Mucosa of descending colon (tissue), 3 donors: ENCODE measurements around the gene PAX9. TPM values are rescaled to one million over a fixed set of nuclear protein-coding genes. Genes with fewer than 3 reads are reported as not detected.

Source experiments
- ATAC-seq: fragments of 200-7000 bp; cut with Tn5 transposase; one replicate; pipeline ENCODE4 v1.9.1; 2020; ENCODE audit warnings: mild to moderate bottlenecking, moderate library complexity
- DNase-seq, 3 donors: peaks; one replicate each; pipeline ENCODE4 v3.0.0-alpha.2; 2020
- H3K36me3 ChIP-seq: fragments of 200-600 bp; one replicate; pipeline ENCODE4 v1.8.0; 2021; ENCODE audit warnings: low read depth, mild to moderate bottlenecking
- H3K4me1 ChIP-seq: fragments of 200-600 bp; one replicate; pipeline ENCODE4 v1.8.0; 2021; ENCODE audit warnings: low read depth, mild to moderate bottlenecking
- H3K4me3 ChIP-seq: fragments of 200-600 bp; one replicate; pipeline ENCODE4 v1.8.0; 2021; ENCODE audit warnings: mild to moderate bottlenecking
- H3K9me3 ChIP-seq: fragments of 200-600 bp; one replicate; pipeline ENCODE4 v1.8.0; 2021; ENCODE audit warnings: mild to moderate bottlenecking
- intact Hi-C, 2 donors: fragments of 100-400 bp; cut with DNase I in 1 of 2; cut with micrococcal nuclease in 1 of 2; formaldehyde crosslinking; loops; one replicate each; pipeline versions ENCODE4 v1.11.0 to v1.11.1; 2022; cut with DNase I, micrococcal nuclease
- total RNA-seq, 3 donors: library from RNA; stranded (reverse); fragmentation: NEBNext Ultra II Directional in 2 of 3; extraction: Animal tissue kit (Norgen Biotek cat#: 25700) in 2 of 3; gene quantifications; one replicate each; pipeline versions ENCODE4 v1.2.1 to v1.2.4, GENCODE V29; 2021 to 2023
- TF ChIP-seq, protein P1 (sequence below): fragments of 200-600 bp; IDR thresholded peaks from one replicate; pipeline ENCODE4 v1.8.0; 2022; ENCODE audit warnings: antibody characterized with exemption, mild to moderate bottlenecking
- donor health status: DM: no; HTN: no; CAD: no; lungs with moderate emphysema.
- donor health status: DM: no; HTN: no; CAD: no.
- donor health status: DM: no; HTN: yes; CAD: no.

The PAX9 gene
- total RNA-seq, 3 donors from 2014 or later, result 0.29 to 0.44 (median 0.38) TPM

DNA sequence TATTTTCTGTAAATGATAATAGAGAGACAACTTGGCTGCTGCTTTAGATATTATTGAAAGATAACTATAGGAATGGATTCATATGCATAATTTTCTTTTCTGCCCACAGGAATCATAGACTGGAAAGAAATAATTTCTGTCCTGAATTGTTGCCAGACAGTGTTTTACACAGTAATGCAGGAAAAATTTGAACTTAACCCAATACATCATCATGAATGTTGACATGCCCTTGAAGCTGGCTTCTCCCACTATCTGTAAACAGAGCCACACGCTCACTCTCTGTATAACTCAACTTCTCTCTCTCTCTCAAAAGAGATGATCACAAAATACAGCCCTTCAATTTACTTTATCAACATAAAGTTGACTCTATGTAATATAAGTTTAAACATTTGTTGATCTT lies 56.6 kb downstream of the PAX9 start:
- H3K36me3 ChIP-seq, result no peaks in the 10 kb centered on the region
- no peak for DNase-seq
- H3K4me1 ChIP-seq, result no peaks in the 10 kb centered on the region
- TF ChIP-seq, protein P1, sequence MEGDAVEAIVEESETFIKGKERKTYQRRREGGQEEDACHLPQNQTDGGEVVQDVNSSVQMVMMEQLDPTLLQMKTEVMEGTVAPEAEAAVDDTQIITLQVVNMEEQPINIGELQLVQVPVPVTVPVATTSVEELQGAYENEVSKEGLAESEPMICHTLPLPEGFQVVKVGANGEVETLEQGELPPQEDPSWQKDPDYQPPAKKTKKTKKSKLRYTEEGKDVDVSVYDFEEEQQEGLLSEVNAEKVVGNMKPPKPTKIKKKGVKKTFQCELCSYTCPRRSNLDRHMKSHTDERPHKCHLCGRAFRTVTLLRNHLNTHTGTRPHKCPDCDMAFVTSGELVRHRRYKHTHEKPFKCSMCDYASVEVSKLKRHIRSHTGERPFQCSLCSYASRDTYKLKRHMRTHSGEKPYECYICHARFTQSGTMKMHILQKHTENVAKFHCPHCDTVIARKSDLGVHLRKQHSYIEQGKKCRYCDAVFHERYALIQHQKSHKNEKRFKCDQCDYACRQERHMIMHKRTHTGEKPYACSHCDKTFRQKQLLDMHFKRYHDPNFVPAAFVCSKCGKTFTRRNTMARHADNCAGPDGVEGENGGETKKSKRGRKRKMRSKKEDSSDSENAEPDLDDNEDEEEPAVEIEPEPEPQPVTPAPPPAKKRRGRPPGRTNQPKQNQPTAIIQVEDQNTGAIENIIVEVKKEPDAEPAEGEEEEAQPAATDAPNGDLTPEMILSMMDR, result no peak
- H3K9me3 ChIP-seq, result no peaks in the 10 kb centered on the region
- no peak for ATAC-seq
- intact Hi-C loops, result no loop called here
- no peak overlapping the region for H3K4me3 ChIP-seq

DNA sequence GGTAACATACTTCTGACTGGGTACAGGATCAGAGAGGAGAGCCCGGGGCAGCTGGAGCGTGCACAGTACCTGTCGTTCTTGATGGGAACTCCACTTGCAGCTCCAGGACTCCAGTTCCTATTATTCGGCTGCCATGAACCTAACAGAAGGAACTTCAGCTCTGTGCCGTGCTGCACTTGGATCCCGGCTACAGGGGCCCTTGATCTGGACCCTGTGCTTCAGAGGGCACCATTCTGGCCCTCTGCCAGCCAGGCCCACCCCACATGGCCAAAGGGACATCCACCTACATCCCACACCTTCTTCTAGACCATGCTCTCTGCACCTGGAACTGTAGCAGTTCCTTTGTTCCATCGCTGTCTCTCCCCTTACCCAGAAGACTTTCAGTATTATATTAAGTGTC lies 58.2 kb downstream of the PAX9 start:
- no peak overlapping the region for H3K4me3 ChIP-seq
- ATAC-seq (no peak), DNase-seq (no peak)
- H3K4me1 ChIP-seq, result no peaks in the 10 kb centered on the region
- TF ChIP-seq, protein P1, result no peak
- no peaks in the 10 kb centered on the region for H3K9me3 ChIP-seq
- intact Hi-C loops, result no loop called here
- no peaks in the 10 kb centered on the region for H3K36me3 ChIP-seq

DNA sequence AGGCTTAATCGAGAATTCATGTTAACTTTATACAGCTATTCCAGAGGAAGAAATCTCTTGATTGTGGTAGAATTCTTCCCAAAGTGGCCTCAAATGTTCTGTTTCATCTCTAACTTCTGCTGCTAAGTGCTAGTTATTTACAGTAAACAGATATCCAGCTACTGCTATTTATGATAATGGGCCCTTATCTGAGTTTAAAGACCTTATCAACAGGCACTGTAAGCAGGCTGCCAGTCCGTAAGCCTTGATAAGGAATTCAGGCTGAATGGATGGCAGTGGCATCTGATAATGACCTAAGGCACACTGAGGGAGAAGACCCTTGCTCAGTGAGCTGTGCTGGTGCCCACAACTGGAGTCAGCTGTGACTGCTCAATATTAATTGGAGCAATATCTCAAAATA lies 59.0 kb downstream of the PAX9 start:
- TF ChIP-seq, protein P1, result no peak
- intact Hi-C loops, result no loop called here
- no peak overlapping the region for H3K4me3 ChIP-seq

DNA sequence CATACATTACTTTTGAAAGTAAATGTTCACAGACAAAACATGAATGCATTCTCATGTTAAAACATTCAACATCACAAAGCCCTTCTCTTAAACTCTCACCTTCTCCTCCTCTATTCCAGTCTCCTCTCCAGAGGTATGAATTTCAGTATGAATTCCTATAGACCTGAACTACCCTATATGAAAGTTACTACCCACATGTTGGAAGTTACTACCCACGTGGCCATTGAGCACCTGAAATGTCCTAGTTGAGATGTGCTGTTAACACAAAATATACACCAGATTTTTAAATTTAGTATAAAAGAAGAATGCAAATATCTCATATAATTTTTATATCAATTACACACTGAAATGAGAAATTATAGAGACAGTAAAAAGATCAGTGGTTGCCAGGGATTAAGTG lies 60.2 kb downstream of the PAX9 start:
- ATAC-seq, result no peak
- Histone ChIP-seq H3K4me1 (no peaks in the 10 kb centered on the region), H3K4me3 (no peak overlapping the region), H3K9me3 (no peaks in the 10 kb centered on the region), H3K36me3 (no peaks in the 10 kb centered on the region)
- intact Hi-C loops, result no loop called here
- DNase-seq, result no peak
- TF ChIP-seq, protein P1, result no peak

More for the DNA sequence above, 59.0 kb downstream of the PAX9 start:
- no peak for DNase-seq
- Histone ChIP-seq H3K4me1 (no peaks in the 10 kb centered on the region), H3K9me3 (no peaks in the 10 kb centered on the region), H3K36me3 (no peaks in the 10 kb centered on the region)
- no peak for ATAC-seq

DNA sequence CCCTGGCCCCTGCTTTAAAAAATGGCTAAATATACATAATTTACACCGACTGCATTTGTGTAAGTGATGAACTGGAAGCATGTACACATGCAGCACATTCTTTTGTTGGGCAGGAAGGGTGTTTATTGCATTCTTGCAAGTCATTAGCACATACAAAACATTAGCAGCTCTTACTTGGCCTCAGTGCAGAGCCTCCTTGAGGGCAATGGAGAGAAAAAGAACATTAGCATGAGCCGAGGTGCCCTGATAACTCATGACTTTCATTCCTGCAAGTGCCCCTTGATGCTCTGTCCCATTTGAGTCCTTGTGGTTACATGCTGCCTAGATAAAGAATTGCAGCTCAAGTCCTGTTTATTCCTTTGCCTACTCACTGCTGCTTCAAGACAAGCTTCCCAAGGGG lies 61.9 kb downstream of the PAX9 start:
- intact Hi-C loops, result no loop called here
- H3K4me1 ChIP-seq, result no peaks in the 10 kb centered on the region
- TF ChIP-seq, protein P1, result no peak
- H3K9me3 ChIP-seq, result no peaks in the 10 kb centered on the region
- no peak for ATAC-seq
- no peak overlapping the region for H3K4me3 ChIP-seq
- H3K36me3 ChIP-seq, result no peaks in the 10 kb centered on the region
- no peak for DNase-seq

DNA sequence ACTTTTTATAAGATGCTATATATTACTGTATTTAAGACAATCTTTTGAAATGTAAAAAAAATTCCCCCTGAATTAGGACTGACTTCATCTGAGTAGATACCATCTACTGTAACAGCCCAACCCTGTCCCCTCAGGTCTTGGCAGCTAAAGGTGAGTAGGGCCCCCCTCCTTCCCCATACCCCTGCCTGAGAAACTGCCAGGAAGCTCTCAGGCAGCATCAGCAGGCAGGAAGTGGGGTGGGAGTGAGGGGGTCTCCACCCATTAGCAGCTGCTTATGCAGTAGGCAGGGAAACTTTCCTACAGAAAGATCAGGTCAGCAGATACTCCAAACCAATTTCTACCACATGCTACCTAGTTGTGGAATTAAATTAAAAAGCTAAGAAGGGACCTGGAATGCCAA lies 62.5 kb downstream of the PAX9 start:
- ATAC-seq, result no peak
- no peaks in the 10 kb centered on the region for H3K36me3 ChIP-seq
- intact Hi-C loops, result no loop called here
- DNase-seq, result no peak
- TF ChIP-seq, protein P1, result no peak
- H3K4me1 ChIP-seq, result no peaks in the 10 kb centered on the region
- no peak overlapping the region for H3K4me3 ChIP-seq
- H3K9me3 ChIP-seq, result no peaks in the 10 kb centered on the region
